Left renal pelvis (tissue), 4 donors: ENCODE measurements around the gene MME. TPM values are rescaled to one million over a fixed set of nuclear protein-coding genes. Genes with fewer than 3 reads are reported as not detected.

Source experiments
- DNase-seq, 4 donors: peaks; one replicate each; pipeline ENCODE4 v3.0.0-alpha.2; 2013; ENCODE audit warnings: low read depth in 4 of 4, low spot score in 3 of 4
- polyA plus RNA-seq, 4 donors: library from polyadenylated mRNA; unstranded; fragments of 120-200 nt; gene quantifications; one replicate each; pipeline ENCODE4 v1.2.1, GENCODE V29; 2013; ENCODE audit not compliant: insufficient read length in 4 of 4

MME gene
- polyA plus RNA-seq, 4 donors, result 21.9 to 433 (median 413) TPM

GRCh38 chr3:155229086-155229485, 149.0 kb downstream of the MME start:
- no peak for DNase-seq

- no peak for DNase-seq
Measured at GRCh38 chr3:155230382-155230781, 150.3 kb downstream of the MME start.

- DNase-seq, result no peak
Measured at GRCh38 chr3:155231792-155232191, 151.7 kb downstream of the MME start.

- DNase-seq, result no peak
Measured at GRCh38 chr3:155232605-155233004, 152.5 kb downstream of the MME start.

GRCh38 chr3:155233213-155233612, 153.1 kb downstream of the MME start:
- no peak for DNase-seq

Other genes with a start within 250 kb of the MME start
- 1 to 10 TPM in 3 of 4 donors, not detected in 1; 2.3 to 2.8 (median 2.3) TPM for gene STRIT1, start 213.4 kb downstream of the MME start, polyA plus RNA-seq